IMR-90 (cell line): ENCODE results near the gene DOCK1. TPM values are rescaled to one million over a fixed set of nuclear protein-coding genes. Genes with fewer than 3 reads are reported as not detected.

Experiments used
- ATAC-seq: fragments of 200-7000 bp; cut with Tn5 transposase; 2 replicates; pipeline ENCODE4 v1.9.1; 2020; ENCODE audit warnings: low read depth, mild to moderate bottlenecking, moderate library complexity
- BruUV-seq: library from RNA; stranded (reverse); fragments of 400-500 nt; replicated peaks from 2 replicates; lab custom pipeline; 2021; lab: Mats Ljungman, UMichigan
- CTCF ChIA-PET: fragments of 300-600 bp; formaldehyde crosslinking; extraction: SDS; loops from one replicate; lab custom pipeline; 2021; ENCODE audit warnings: antibody characterized with exemption; lab: Yijun Ruan, JAX
- POLR2A ChIA-PET: fragments of 300-600 bp; sonication (Branson Sonifier 250); formaldehyde crosslinking; loops from one replicate; lab custom pipeline; 2022; ENCODE audit warnings: antibody characterized with exemption; ENCODE audit not compliant: unreplicated experiment; lab: Charles Lee
- DNase-seq: peaks from one replicate; pipeline ENCODE4 v3.0.0; 2013
- H2AFZ ChIP-seq: replicated peaks from 2 replicates; pipeline ENCODE3; 2013; ENCODE audit warnings: low read length, mild to moderate bottlenecking; ENCODE audit not compliant: poor library complexity
- H2AK5ac ChIP-seq: 2 replicates; pipeline ENCODE4 v1.6.1; 2013; ENCODE audit warnings: low read depth, low read length, inconsistent platforms
- H2AK9ac ChIP-seq: replicated peaks from 2 replicates; pipeline ENCODE3; 2013; ENCODE audit warnings: mild to moderate bottlenecking, low read depth, low read length, moderate library complexity; ENCODE audit not compliant: poor library complexity
- H2BK120ac ChIP-seq: 2 replicates; pipeline ENCODE4 v1.6.1; 2013; ENCODE audit warnings: low read depth, low read length, inconsistent platforms
- H2BK15ac ChIP-seq: 3 replicates; pipeline ENCODE4 v1.6.1; 2013; ENCODE audit warnings: low read depth, low read length, inconsistent platforms
- H2BK20ac ChIP-seq: 2 replicates; pipeline ENCODE4 v1.6.1; 2013; ENCODE audit warnings: low read depth, mild to moderate bottlenecking, inconsistent platforms, low read length, moderate library complexity
- H2BK5ac ChIP-seq: 2 replicates; pipeline ENCODE4 v1.6.1; 2013; ENCODE audit warnings: mild to moderate bottlenecking, low read depth, low read length, inconsistent platforms; ENCODE audit not compliant: poor library complexity, severe bottlenecking
- H3K14ac ChIP-seq: replicated peaks from 2 replicates; pipeline ENCODE4 v1.6.1; 2013; ENCODE audit warnings: low read depth, low read length, inconsistent platforms
- H3K18ac ChIP-seq: 2 replicates; pipeline ENCODE4 v1.6.1; 2013; ENCODE audit warnings: low read depth, low read length, control low read depth
- H3K23ac ChIP-seq: 2 replicates; pipeline ENCODE4 v1.6.1; 2013; ENCODE audit warnings: low read depth, low read length, inconsistent platforms
- H3K27ac ChIP-seq: 2 replicates; pipeline ENCODE4 v1.5.1; 2013; ENCODE audit warnings: mild to moderate bottlenecking, control low read depth, low read length; ENCODE audit not compliant: insufficient read depth
- H3K27me3 ChIP-seq: 2 replicates; pipeline ENCODE4 v1.6.1; 2013; ENCODE audit warnings: low read length; ENCODE audit not compliant: control insufficient read depth, insufficient read depth
- H3K36me3 ChIP-seq: 2 replicates; pipeline ENCODE4 v1.6.1; 2013; ENCODE audit warnings: low read length, mixed read lengths; ENCODE audit not compliant: control insufficient read depth, insufficient read depth
- H3K4ac ChIP-seq: 2 replicates; pipeline ENCODE4 v1.6.1; 2013; ENCODE audit warnings: low read depth, low read length, inconsistent platforms
- H3K4me1 ChIP-seq: 2 replicates; pipeline ENCODE4 v1.6.1; 2013; ENCODE audit warnings: low read length, mixed read lengths; ENCODE audit not compliant: control insufficient read depth, insufficient read depth
- H3K4me2 ChIP-seq: 2 replicates; pipeline ENCODE4 v1.6.1; 2013; ENCODE audit warnings: low read depth, mild to moderate bottlenecking, control low read depth, low read length, moderate library complexity
- H3K4me3 ChIP-seq: 2 replicates; pipeline ENCODE4 v1.5.1; 2013; ENCODE audit warnings: low read depth, mild to moderate bottlenecking, control low read depth, low read length, moderate library complexity; ENCODE audit not compliant: insufficient read depth
- H3K56ac ChIP-seq: 2 replicates; pipeline ENCODE4 v1.6.1; 2013; ENCODE audit warnings: low read length, inconsistent platforms; ENCODE audit not compliant: insufficient read depth; ENCODE audit errors: extremely low read depth
- H3K79me1 ChIP-seq, 2 experiments: 2 replicates each; pipeline ENCODE4 v1.6.1; 2013; ENCODE audit warnings: low read length in 2 of 2, inconsistent platforms in 1 of 2, low read depth in 1 of 2
- H3K9ac ChIP-seq: 2 replicates; pipeline ENCODE4 v1.6.1; 2013; ENCODE audit warnings: low read depth, low read length, control low read depth
- H3K9me1 ChIP-seq: 2 replicates; pipeline ENCODE4 v1.6.1; 2013; ENCODE audit warnings: low read length, inconsistent platforms; ENCODE audit not compliant: insufficient read depth
- H3K9me3 ChIP-seq: 2 replicates; pipeline ENCODE4 v1.6.1; 2013; ENCODE audit warnings: low read length; ENCODE audit not compliant: control insufficient read depth, insufficient read depth
- H4K20me1 ChIP-seq: 2 replicates; pipeline ENCODE4 v1.6.1; 2013; ENCODE audit warnings: low read length, inconsistent platforms; ENCODE audit not compliant: insufficient read depth
- H4K5ac ChIP-seq: 2 replicates; pipeline ENCODE4 v1.6.1; 2013; ENCODE audit warnings: mild to moderate bottlenecking, low read depth, low read length, control low read depth
- H4K8ac ChIP-seq, 2 experiments: 2 replicates each; pipeline ENCODE4 v1.6.1; 2013; ENCODE audit warnings: low read depth in 2 of 2, low read length in 2 of 2, control low read depth in 1 of 2, inconsistent platforms in 1 of 2
- H4K91ac ChIP-seq: 2 replicates; pipeline ENCODE4 v1.6.1; 2013; ENCODE audit warnings: low read depth, low read length, inconsistent platforms; ENCODE audit not compliant: insufficient read depth
- BHLHE40 ChIP-seq: fragments of 150-350 bp; IDR thresholded peaks from 2 replicates; pipeline ENCODE4 v1.6.1; 2016; ENCODE audit warnings: mild to moderate bottlenecking, low read depth, low read length
- CEBPB ChIP-seq: IDR thresholded peaks from 2 replicates; pipeline ENCODE4 v1.6.1; 2012; ENCODE audit warnings: low read depth, low read length, improper control_type of control experiment
- CHD1 ChIP-seq: IDR thresholded peaks from 2 replicates; pipeline ENCODE4 v1.6.1; 2012; ENCODE audit warnings: low read depth, low read length, improper control_type of control experiment
- FOS ChIP-seq: fragments of 150-350 bp; IDR thresholded peaks from 2 replicates; pipeline ENCODE4 v1.6.1; 2016; ENCODE audit warnings: low read depth, low read length
- MAFK ChIP-seq: IDR thresholded peaks from 2 replicates; pipeline ENCODE4 v1.6.1; 2012; ENCODE audit warnings: low read depth, low read length, improper control_type of control experiment
- MAZ ChIP-seq: IDR thresholded peaks from 2 replicates; pipeline ENCODE4 v1.6.1; 2012; ENCODE audit warnings: low read depth, mild to moderate bottlenecking, low read length, improper control_type of control experiment, moderate library complexity, borderline replicate concordance
- MXI1 ChIP-seq: IDR thresholded peaks from 2 replicates; pipeline ENCODE4 v1.6.1; 2012; ENCODE audit warnings: low read depth, mild to moderate bottlenecking, low read length, moderate library complexity, borderline replicate concordance
- POLR2A ChIP-seq: IDR thresholded peaks from 2 replicates; pipeline ENCODE4 v1.6.1; 2012; ENCODE audit warnings: mild to moderate bottlenecking, low read depth, low read length
- RAD21 ChIP-seq: IDR thresholded peaks from 2 replicates; pipeline ENCODE4 v1.6.1; 2012; ENCODE audit warnings: low read length, improper control_type of control experiment
- RCOR1 ChIP-seq: IDR thresholded peaks from 2 replicates; pipeline ENCODE4 v1.6.1; 2012; ENCODE audit warnings: mild to moderate bottlenecking, low read length, improper control_type of control experiment; ENCODE audit not compliant: insufficient replicate concordance
- RFX5 ChIP-seq: IDR thresholded peaks from 2 replicates; pipeline ENCODE4 v1.8.0; 2012; ENCODE audit warnings: low read depth, mild to moderate bottlenecking, low read length, moderate library complexity
- SMC3 ChIP-seq: fragments of 150-350 bp; IDR thresholded peaks from 2 replicates; pipeline ENCODE4 v1.6.1; 2016; ENCODE audit warnings: low read depth, mild to moderate bottlenecking, antibody characterized with exemption, low read length, moderate library complexity
- WGBS, 2 experiments: methylation state at CpG; one replicate each; pipeline versions ENCODE4 v1.1.5 to v1.1.7; 2013; ENCODE audit warnings: missing lambda C conversion rate in 2 of 2; ENCODE audit not compliant: insufficient read length in 1 of 2; ENCODE audit errors: extremely low coverage in 2 of 2; 5-methylcytosine and 5-hydroxymethylcytosine counted together
- dilution Hi-C: fragments of 300-500 bp; cut with HindIII; formaldehyde crosslinking; loops from one replicate; pipeline ENCODE4 v1.14.3; 2018; ENCODE audit warnings: low sequenced_read_pairs; ENCODE audit not compliant: unreplicated experiment
- in situ Hi-C: fragments of 300-500 bp; cut with MboI; formaldehyde crosslinking; loops from 3 replicates; pipeline ENCODE4 v1.14.3; 2019; ENCODE audit warnings: low sequenced_read_pairs, inconsistent platforms, mixed read lengths
- intact Hi-C: fragments of 100-400 bp; cut with micrococcal nuclease; formaldehyde crosslinking; loops from 2 replicates; pipeline ENCODE4 v1.10.0; 2022
- polyA plus RNA-seq, 3 experiments: library from polyadenylated mRNA; depleted of rRNA; stranded (reverse); fragments of >200 nt; gene quantifications; 2 replicates each; pipeline ENCODE4 v1.2.3, GENCODE V29; 2012; ENCODE audit warnings: low replicate concordance in 1 of 3
- total RNA-seq: library from RNA; depleted of rRNA; stranded (reverse); fragments of >200 nt; gene quantifications from 2 replicates; pipeline ENCODE4 v1.2.3, GENCODE V29; 2012
- TF ChIP-seq, protein P1 (sequence below): conservative IDR thresholded peaks from 2 replicates; pipeline ENCODE4 v1.5.1; 2012; ENCODE audit warnings: mild to moderate bottlenecking, low read depth, low read length, improper control_type of control experiment
- TF ChIP-seq, protein P2 (sequence below): fragments of 150-350 bp; IDR thresholded peaks from 2 replicates; pipeline ENCODE4 v1.6.1; 2016; ENCODE audit warnings: low read depth, mild to moderate bottlenecking, low read length, moderate library complexity, borderline replicate concordance
- TF ChIP-seq, protein P3 (sequence below): fragments of 150-350 bp; IDR thresholded peaks from 2 replicates; pipeline ENCODE4 v1.6.1; 2017; ENCODE audit warnings: mild to moderate bottlenecking, antibody characterized with exemption, low read length, low read depth

DOCK1 gene
- total and polyA plus RNA-seq, 2 of the 4 experiments (the other 2 are of a cell fraction) = 28.2 to 71.0 TPM

DNA sequence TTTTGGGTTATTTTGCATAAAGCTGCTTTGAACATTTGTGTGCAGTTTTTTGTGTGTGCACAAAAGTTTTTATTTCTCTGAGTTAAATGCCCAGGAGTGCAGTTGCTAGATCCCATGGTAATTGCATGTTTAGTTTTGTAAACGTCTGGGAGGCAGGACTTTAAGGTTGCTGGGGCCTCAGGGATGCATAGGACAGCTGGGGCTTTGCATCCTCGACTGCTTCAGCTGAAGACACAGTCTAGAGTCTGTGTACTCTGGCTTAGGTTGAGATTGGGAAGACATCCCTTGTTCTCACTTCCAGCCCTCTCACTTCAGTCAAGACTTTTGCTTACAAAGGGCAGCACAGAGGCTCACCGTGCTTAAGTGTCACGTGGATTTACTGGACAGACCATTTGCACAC is 385.6 kb downstream of the DOCK1 start:
- H3K4me2 ChIP-seq = no peak overlapping the region
- ChIA-PET CTCF (no interaction called here), POLR2A (no interaction called here)
- H3K9ac ChIP-seq = no peak overlapping the region
- no peak overlapping the region for H3K14ac ChIP-seq
- peaks cover 6% of the 10 kb centered on the region; the same call in 1 of the 2 replicates for H3K9me1 ChIP-seq
- in situ Hi-C loops = no loop called here
- no peaks in the 10 kb centered on the region for H3K27me3 ChIP-seq
- BruUV-seq = no TSS peak
- H3K4me1 ChIP-seq = no peaks in the 10 kb centered on the region
- no peak overlapping the region for H3K56ac ChIP-seq
- H2BK20ac ChIP-seq = no peak overlapping the region
- H3K36me3 ChIP-seq = 0 out of 2 replicates have a peak, but pooled peaks cover 2% of the 10 kb centered on the region
- no peak overlapping the region for H2BK15ac ChIP-seq
- no peak overlapping the region for H4K5ac ChIP-seq
- WGBS, 2 experiments = 90% methylated on average over 2 of the region's 4 CpGs; no CpG with 5 or more reads in 1 of the 2 experiments
- DNase-seq (no peak), ATAC-seq (no peak)
- H3K4me3 ChIP-seq = no peak overlapping the region
- no peak overlapping the region for H3K23ac ChIP-seq
- no peak overlapping the region for H2BK120ac ChIP-seq
- no peak overlapping the region for H2AFZ ChIP-seq
- TF ChIP-seq, protein P1, sequence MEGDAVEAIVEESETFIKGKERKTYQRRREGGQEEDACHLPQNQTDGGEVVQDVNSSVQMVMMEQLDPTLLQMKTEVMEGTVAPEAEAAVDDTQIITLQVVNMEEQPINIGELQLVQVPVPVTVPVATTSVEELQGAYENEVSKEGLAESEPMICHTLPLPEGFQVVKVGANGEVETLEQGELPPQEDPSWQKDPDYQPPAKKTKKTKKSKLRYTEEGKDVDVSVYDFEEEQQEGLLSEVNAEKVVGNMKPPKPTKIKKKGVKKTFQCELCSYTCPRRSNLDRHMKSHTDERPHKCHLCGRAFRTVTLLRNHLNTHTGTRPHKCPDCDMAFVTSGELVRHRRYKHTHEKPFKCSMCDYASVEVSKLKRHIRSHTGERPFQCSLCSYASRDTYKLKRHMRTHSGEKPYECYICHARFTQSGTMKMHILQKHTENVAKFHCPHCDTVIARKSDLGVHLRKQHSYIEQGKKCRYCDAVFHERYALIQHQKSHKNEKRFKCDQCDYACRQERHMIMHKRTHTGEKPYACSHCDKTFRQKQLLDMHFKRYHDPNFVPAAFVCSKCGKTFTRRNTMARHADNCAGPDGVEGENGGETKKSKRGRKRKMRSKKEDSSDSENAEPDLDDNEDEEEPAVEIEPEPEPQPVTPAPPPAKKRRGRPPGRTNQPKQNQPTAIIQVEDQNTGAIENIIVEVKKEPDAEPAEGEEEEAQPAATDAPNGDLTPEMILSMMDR = no peak
- TF ChIP-seq MAFK (no peak), RAD21 (no peak), BHLHE40 (no peak), RFX5 (no peak), RCOR1 (no peak), POLR2A (no peak), CEBPB (no peak), MXI1 (no peak), CHD1 (no peak), SMC3 (no peak), MAZ (no peak), FOS (no peak)
- TF ChIP-seq, protein P2, sequence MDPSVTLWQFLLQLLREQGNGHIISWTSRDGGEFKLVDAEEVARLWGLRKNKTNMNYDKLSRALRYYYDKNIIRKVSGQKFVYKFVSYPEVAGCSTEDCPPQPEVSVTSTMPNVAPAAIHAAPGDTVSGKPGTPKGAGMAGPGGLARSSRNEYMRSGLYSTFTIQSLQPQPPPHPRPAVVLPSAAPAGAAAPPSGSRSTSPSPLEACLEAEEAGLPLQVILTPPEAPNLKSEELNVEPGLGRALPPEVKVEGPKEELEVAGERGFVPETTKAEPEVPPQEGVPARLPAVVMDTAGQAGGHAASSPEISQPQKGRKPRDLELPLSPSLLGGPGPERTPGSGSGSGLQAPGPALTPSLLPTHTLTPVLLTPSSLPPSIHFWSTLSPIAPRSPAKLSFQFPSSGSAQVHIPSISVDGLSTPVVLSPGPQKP = no peak
- TF ChIP-seq, protein P3, sequence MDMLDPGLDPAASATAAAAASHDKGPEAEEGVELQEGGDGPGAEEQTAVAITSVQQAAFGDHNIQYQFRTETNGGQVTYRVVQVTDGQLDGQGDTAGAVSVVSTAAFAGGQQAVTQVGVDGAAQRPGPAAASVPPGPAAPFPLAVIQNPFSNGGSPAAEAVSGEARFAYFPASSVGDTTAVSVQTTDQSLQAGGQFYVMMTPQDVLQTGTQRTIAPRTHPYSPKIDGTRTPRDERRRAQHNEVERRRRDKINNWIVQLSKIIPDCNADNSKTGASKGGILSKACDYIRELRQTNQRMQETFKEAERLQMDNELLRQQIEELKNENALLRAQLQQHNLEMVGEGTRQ = no peak
- H2AK9ac ChIP-seq = no peak overlapping the region
- no peaks in the 10 kb centered on the region for H4K20me1 ChIP-seq
- no peak overlapping the region for H2AK5ac ChIP-seq
- no peak overlapping the region for H3K4ac ChIP-seq
- intact Hi-C loops = no loop called here
- dilution Hi-C loops = no loop called here
- H4K91ac ChIP-seq = no peak overlapping the region
- no peaks in the 10 kb centered on the region; the same call in 1 of the 2 replicates for H3K9me3 ChIP-seq
- peaks cover 0 to 3% of the 10 kb centered on the region in 2 experiments; a peak in 2 of 4 replicates for H3K79me1 ChIP-seq
- no peak overlapping the region for H2BK5ac ChIP-seq
- H3K18ac ChIP-seq = no peak overlapping the region
- no peak overlapping the region for H3K27ac ChIP-seq
- H4K8ac ChIP-seq = no peak overlapping the region
